ENCODE measurements around the gene NFATC1. TPM values are rescaled to one million over a fixed set of nuclear protein-coding genes. Genes with fewer than 3 reads are reported as not detected.

The NFATC1 gene
- total and polyA plus RNA-seq, 5 donors from 2014 or later = 13.1 to 64.7 (median 19.8) TPM

- Histone ChIP-seq H3K27ac (ENCODE audit: insufficient read depth, low read length, poor library complexity, severe bottlenecking) (no peak overlapping the region), H3K36me3 (ENCODE audit: control insufficient read depth, insufficient read depth, low read length) (peaks cover 11% of the 10 kb centered on the region), H3K27me3 (ENCODE audit: control insufficient read depth, insufficient read depth, low read length) (no peaks in the 10 kb centered on the region), H3K9me3 (ENCODE audit: control insufficient read depth in 2 of 2, low read length in 2 of 2) (no peaks in the 10 kb centered on the region), H3K4me1 (ENCODE audit: control insufficient read depth, insufficient read depth, low read length, poor library complexity, severe bottlenecking) (peaks cover 21% of the 10 kb centered on the region), H3K4me3 (ENCODE audit: low read depth, low read length) (no peak overlapping the region)
- Mint-ChIP-seq H3K27ac (peak overlapping the region; percentile 77 to 93 (median 86)), H3K27me3 (no peaks in the 10 kb centered on the region), H3K9me3 (peaks cover 0 to 1% (median 0%) of the 10 kb centered on the region in 7 donors), H3K4me3 (peak overlapping the region in 1 of 4 donors; percentile 36), H3K36me3 (peaks cover 11% of the 10 kb centered on the region), H3K4me1 (peaks cover 0 to 56% (median 19%) of the 10 kb centered on the region in 4 donors)
- DNase-seq = no peak
- ATAC-seq (ENCODE audit: low read depth in 2 of 2) = no peak
These were observed 113.1 kb downstream of the NFATC1 start for GRCh38 chr18:79508565-79509535.

DNA sequence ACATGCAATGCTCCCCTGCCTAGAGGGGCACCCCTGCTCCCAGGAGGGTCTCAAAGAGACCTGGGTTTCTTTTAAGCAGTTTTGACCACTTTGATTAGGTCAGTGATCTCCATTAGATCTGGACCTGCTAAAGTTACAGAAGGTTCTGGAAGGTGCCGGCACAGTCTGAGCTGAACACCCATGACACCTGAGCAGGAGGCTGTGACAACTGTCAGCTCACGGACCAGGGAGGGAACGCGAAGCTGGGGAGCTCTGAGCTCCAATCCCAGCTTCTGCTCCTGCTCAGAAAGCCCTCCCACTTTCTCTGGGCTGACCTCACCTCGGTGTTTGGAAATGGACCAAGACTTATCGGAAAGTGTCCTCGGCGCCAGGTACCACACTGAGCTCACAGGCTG, 113.8 kb downstream of the NFATC1 start:
- ATAC-seq (ENCODE audit: low read depth in 2 of 2) (no peak), DNase-seq (no peak)
- Histone ChIP-seq H3K36me3 (ENCODE audit: control insufficient read depth, insufficient read depth, low read length) (peaks cover 11% of the 10 kb centered on the region), H3K9me3 (ENCODE audit: control insufficient read depth in 2 of 2, low read length in 2 of 2) (no peaks in the 10 kb centered on the region), H3K4me3 (ENCODE audit: low read depth, low read length) (no peak overlapping the region), H3K4me1 (ENCODE audit: control insufficient read depth, insufficient read depth, low read length, poor library complexity, severe bottlenecking) (peaks cover 21% of the 10 kb centered on the region), H3K27me3 (ENCODE audit: control insufficient read depth, insufficient read depth, low read length) (no peaks in the 10 kb centered on the region), H3K27ac (ENCODE audit: insufficient read depth, low read length, poor library complexity, severe bottlenecking) (no peak overlapping the region)
- H3K27me3 Mint-ChIP-seq = no peaks in the 10 kb centered on the region
- H3K4me1 Mint-ChIP-seq = peaks cover 0 to 50% (median 13%) of the 10 kb centered on the region in 4 donors
- peaks cover 11% of the 10 kb centered on the region for H3K36me3 Mint-ChIP-seq
- no peak overlapping the region for H3K27ac Mint-ChIP-seq
- H3K9me3 Mint-ChIP-seq = peaks cover 0 to 1% (median 0%) of the 10 kb centered on the region in 7 donors
- H3K4me3 Mint-ChIP-seq = no peak overlapping the region

- peak overlapping the region in 2 of 3 donors; percentile 57 to 96 for H3K27ac Mint-ChIP-seq
- Histone ChIP-seq H3K4me1 (ENCODE audit: control insufficient read depth, insufficient read depth, low read length, poor library complexity, severe bottlenecking) (peaks cover 21% of the 10 kb centered on the region), H3K27ac (ENCODE audit: insufficient read depth, low read length, poor library complexity, severe bottlenecking) (no peak overlapping the region), H3K9me3 (ENCODE audit: control insufficient read depth in 2 of 2, low read length in 2 of 2) (no peaks in the 10 kb centered on the region), H3K4me3 (ENCODE audit: low read depth, low read length) (no peak overlapping the region), H3K27me3 (ENCODE audit: control insufficient read depth, insufficient read depth, low read length) (no peaks in the 10 kb centered on the region), H3K36me3 (ENCODE audit: control insufficient read depth, insufficient read depth, low read length) (peaks cover 11% of the 10 kb centered on the region)
- DNase-seq (no peak), ATAC-seq (ENCODE audit: low read depth in 2 of 2) (no peak)
- peaks cover 11% of the 10 kb centered on the region for H3K36me3 Mint-ChIP-seq
- H3K4me3 Mint-ChIP-seq = no peak overlapping the region
- peaks cover 0 to 52% (median 12%) of the 10 kb centered on the region in 4 donors for H3K4me1 Mint-ChIP-seq
- peaks cover 0 to 1% (median 0%) of the 10 kb centered on the region in 7 donors for H3K9me3 Mint-ChIP-seq
- H3K27me3 Mint-ChIP-seq = no peaks in the 10 kb centered on the region
These were observed 114.4 kb downstream of the NFATC1 start for GRCh38 chr18:79510046-79510685.

GRCh38 chr18:79510731-79511241, 115.1 kb downstream of the NFATC1 start:
- Mint-ChIP-seq H3K27me3 (no peaks in the 10 kb centered on the region), H3K9me3 (peaks cover 0 to 1% (median 0%) of the 10 kb centered on the region in 7 donors)

GRCh38 chr18:79511271-79511670, 115.5 kb downstream of the NFATC1 start:
- Histone ChIP-seq H3K27me3 (ENCODE audit: control insufficient read depth, insufficient read depth, low read length) (no peaks in the 10 kb centered on the region), H3K9me3 (ENCODE audit: control insufficient read depth in 2 of 2, low read length in 2 of 2) (no peaks in the 10 kb centered on the region), H3K4me1 (ENCODE audit: control insufficient read depth, insufficient read depth, low read length, poor library complexity, severe bottlenecking) (peaks cover 19% of the 10 kb centered on the region), H3K27ac (ENCODE audit: insufficient read depth, low read length, poor library complexity, severe bottlenecking) (no peak overlapping the region), H3K4me3 (ENCODE audit: low read depth, low read length) (no peak overlapping the region), H3K36me3 (ENCODE audit: control insufficient read depth, insufficient read depth, low read length) (peaks cover 11% of the 10 kb centered on the region)
- no peaks in the 10 kb centered on the region for H3K27me3 Mint-ChIP-seq
- H3K36me3 Mint-ChIP-seq = peaks cover 11% of the 10 kb centered on the region
- no peak for ATAC-seq (ENCODE audit: low read depth in 2 of 2)
- H3K27ac Mint-ChIP-seq = peak overlapping the region in 1 of 3 donors; percentile 7
- H3K4me1 Mint-ChIP-seq = peaks cover 0 to 51% (median 14%) of the 10 kb centered on the region in 4 donors
- H3K9me3 Mint-ChIP-seq = peaks cover 0 to 1% (median 0%) of the 10 kb centered on the region in 7 donors
- no peak overlapping the region for H3K4me3 Mint-ChIP-seq
- no peak for DNase-seq

More at GRCh38 chr18:79510731-79511241, 115.1 kb downstream of the NFATC1 start:
- H3K9me3 ChIP-seq (ENCODE audit: control insufficient read depth in 2 of 2, low read length in 2 of 2) = no peaks in the 10 kb centered on the region
- peaks cover 0 to 51% (median 12%) of the 10 kb centered on the region in 4 donors for H3K4me1 Mint-ChIP-seq
- H3K4me3 ChIP-seq (ENCODE audit: low read depth, low read length) = no peak overlapping the region
- DNase-seq (no peak), ATAC-seq (ENCODE audit: low read depth in 2 of 2) (no peak)
- H3K4me3 Mint-ChIP-seq = no peak overlapping the region
- no peak overlapping the region for H3K27ac Mint-ChIP-seq
- H3K36me3 Mint-ChIP-seq = peaks cover 11% of the 10 kb centered on the region
- H3K27me3 ChIP-seq (ENCODE audit: control insufficient read depth, insufficient read depth, low read length) = no peaks in the 10 kb centered on the region
- no peak overlapping the region for H3K27ac ChIP-seq (ENCODE audit: insufficient read depth, low read length, poor library complexity, severe bottlenecking)
- peaks cover 11% of the 10 kb centered on the region for H3K36me3 ChIP-seq (ENCODE audit: control insufficient read depth, insufficient read depth, low read length)
- H3K4me1 ChIP-seq (ENCODE audit: control insufficient read depth, insufficient read depth, low read length, poor library complexity, severe bottlenecking) = peaks cover 20% of the 10 kb centered on the region

DNA sequence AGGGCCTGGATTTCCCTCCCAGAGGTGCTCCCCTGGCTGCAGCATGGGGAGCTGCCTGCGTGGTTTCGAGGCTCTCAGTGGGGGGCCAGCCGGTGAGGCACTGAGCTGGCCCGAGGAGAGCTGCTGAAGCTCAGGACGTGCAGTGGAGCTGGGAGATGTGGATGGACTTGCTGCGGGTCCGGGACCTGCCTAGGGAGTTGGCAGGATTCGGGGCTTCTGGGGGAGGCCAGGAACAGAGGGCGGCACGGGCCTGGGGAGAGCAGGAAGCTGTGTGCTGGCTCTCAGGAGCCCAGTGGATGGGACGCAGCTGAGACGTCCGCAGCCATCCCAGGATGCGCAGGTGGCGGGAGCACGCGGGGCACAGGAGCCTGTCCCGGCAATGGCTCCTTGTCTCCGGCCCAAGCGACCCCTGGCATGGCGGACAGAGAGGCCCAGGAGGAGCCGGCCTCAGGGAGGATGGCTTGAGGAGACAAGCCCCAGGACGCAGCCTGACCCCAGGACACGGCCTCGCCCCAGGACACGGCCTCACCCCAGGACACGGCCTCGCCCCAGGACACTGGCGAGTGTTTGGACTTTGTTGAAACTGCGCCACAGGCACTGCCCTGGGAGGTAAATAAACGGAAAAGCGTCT, 116.1 kb downstream of the NFATC1 start:
- peaks cover 11% of the 10 kb centered on the region for H3K36me3 Mint-ChIP-seq
- Histone ChIP-seq H3K4me3 (ENCODE audit: low read depth, low read length) (no peak overlapping the region), H3K27ac (ENCODE audit: insufficient read depth, low read length, poor library complexity, severe bottlenecking) (no peak overlapping the region), H3K4me1 (ENCODE audit: control insufficient read depth, insufficient read depth, low read length, poor library complexity, severe bottlenecking) (peaks cover 15% of the 10 kb centered on the region), H3K27me3 (ENCODE audit: control insufficient read depth, insufficient read depth, low read length) (no peaks in the 10 kb centered on the region), H3K36me3 (ENCODE audit: control insufficient read depth, insufficient read depth, low read length) (peaks cover 11% of the 10 kb centered on the region), H3K9me3 (ENCODE audit: control insufficient read depth in 2 of 2, low read length in 2 of 2) (no peaks in the 10 kb centered on the region)
- peaks cover 2 to 51% (median 14%) of the 10 kb centered on the region in 4 donors for H3K4me1 Mint-ChIP-seq
- H3K4me3 Mint-ChIP-seq = no peak overlapping the region
- ATAC-seq (ENCODE audit: low read depth in 2 of 2) (no peak), DNase-seq (no peak)
- H3K27ac Mint-ChIP-seq = peak overlapping the region in 2 of 3 donors; percentile 7 to 86
- H3K27me3 Mint-ChIP-seq = no peaks in the 10 kb centered on the region
- peaks cover 0 to 1% (median 0%) of the 10 kb centered on the region in 7 donors for H3K9me3 Mint-ChIP-seq
